Vagina (tissue), 2 donors: Measurements from ENCODE around the gene SRPK1. TPM values are rescaled to one million over a fixed set of nuclear protein-coding genes. Genes with fewer than 3 reads are reported as not detected.
"Not testable (repeated sequence)": the region's sequence is repeated elsewhere in the genome, so short reads cannot be mapped to it uniquely, and the experiment has no call there.

Experiments
- DNase-seq, 2 donors: peaks; one replicate each; pipeline ENCODE4 v3.0.0-alpha.2; 2017; ENCODE audit errors: extremely low spot score in 2 of 2
- H3K27ac ChIP-seq: fragments of 200-600 bp; sonication (generic); one replicate; pipeline ENCODE4 v1.5.1; 2019
- H3K27me3 ChIP-seq: fragments of 200-600 bp; sonication (generic); one replicate; pipeline ENCODE4 v1.5.1; 2019
- H3K36me3 ChIP-seq, 2 donors: fragments of 200-600 bp; sonication (generic); one replicate each; pipeline ENCODE4 v1.5.1; 2017 to 2019
- H3K4me1 ChIP-seq: fragments of 200-600 bp; sonication (generic); one replicate; pipeline ENCODE4 v1.5.1; 2019
- H3K4me3 ChIP-seq, 2 donors: fragments of 200-600 bp; sonication (generic); 1 replicate in 1 of 2; 2 replicates in 1 of 2; pipeline ENCODE4 v1.5.1; 2016 to 2019
- H3K9me3 ChIP-seq: fragments of 200-600 bp; sonication (generic); one replicate; pipeline ENCODE4 v1.5.1; 2019
- CTCF ChIP-seq, 3 experiments: fragments of 450-650 bp in 2 of 3; fragments of 200-600 bp in 1 of 3; sonication (generic) in 1 of 3; IDR thresholded peaks; one replicate each; pipeline ENCODE4 v1.5.1; 2017 to 2019; ENCODE audit warnings: antibody characterized with exemption in 3 of 3, mild to moderate bottlenecking in 2 of 3, moderate library complexity in 2 of 3
- POLR2A ChIP-seq, 2 donors: fragments of 450-650 bp; IDR thresholded peaks; one replicate each; pipeline ENCODE4 v1.6.1; 2017; ENCODE audit warnings: antibody characterized with exemption in 2 of 2, mild to moderate bottlenecking in 2 of 2, moderate library complexity in 2 of 2
- POLR2AphosphoS5 ChIP-seq, 2 donors: sonication (generic); formaldehyde crosslinking; IDR thresholded peaks; one replicate each; pipeline ENCODE4 v1.9.0; 2017; ENCODE audit warnings: antibody characterized with exemption in 2 of 2, mild to moderate bottlenecking in 2 of 2, low read depth in 1 of 2; ENCODE audit not compliant: insufficient read depth in 1 of 2
- intact Hi-C: fragments of 100-400 bp; cut with DNase I; formaldehyde crosslinking; loops from one replicate; pipeline ENCODE4 v1.15.1; 2023
- total RNA-seq: library from RNA; depleted of rRNA; stranded (reverse); fragments of >200 nt; gene quantifications from one replicate; pipeline ENCODE4 v1.2.3, GENCODE V29; 2016

SRPK1 gene
- total RNA-seq, 1 donor from 2014 or later = 59.2 TPM

DNA sequence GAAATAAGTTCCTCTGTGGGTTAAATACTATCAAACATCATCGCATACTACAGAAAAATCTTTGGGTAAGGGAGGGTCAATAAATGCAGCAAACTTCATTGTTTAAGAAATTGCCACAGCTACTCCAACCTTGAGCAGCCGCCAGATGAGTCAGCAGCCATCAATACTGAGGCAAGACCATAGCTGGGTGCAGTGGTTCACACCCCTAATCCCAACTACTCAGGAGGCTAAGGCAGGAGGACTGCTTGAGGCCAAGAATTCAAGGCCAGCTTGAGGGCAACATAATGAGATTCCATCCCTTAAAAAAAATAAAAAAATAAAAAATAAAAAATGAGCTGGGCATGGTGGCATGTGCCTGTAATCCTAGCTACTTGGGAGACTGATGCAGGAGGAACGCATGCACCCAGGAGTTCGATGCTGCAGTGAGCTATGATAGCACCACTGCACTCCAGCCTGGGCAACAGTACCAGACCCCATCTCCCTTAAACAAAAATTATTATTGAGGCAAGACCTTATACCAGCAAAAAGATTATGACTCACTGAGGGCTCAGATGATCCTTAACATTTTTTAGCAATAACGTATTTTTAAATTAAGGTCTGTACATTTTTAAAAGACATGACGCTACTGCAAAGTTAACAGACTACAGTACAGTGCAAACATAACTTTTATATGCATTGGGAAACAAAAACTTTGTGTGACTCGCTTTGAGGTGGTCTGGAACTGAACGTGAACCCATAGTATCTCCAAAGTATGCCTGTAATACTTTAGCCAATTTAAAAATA, 8.8 kb downstream of the SRPK1 start:
- H3K4me1 ChIP-seq = no peaks in the 10 kb centered on the region
- no peak for DNase-seq
- H3K36me3 ChIP-seq = peaks cover 0 to 25% of the 10 kb centered on the region in 2 donors
- no peaks in the 10 kb centered on the region for H3K9me3 ChIP-seq
- intact Hi-C loops = no loop called here
- no peak overlapping the region for H3K27ac ChIP-seq
- H3K4me3 ChIP-seq = no peak overlapping the region
- TF ChIP-seq CTCF (IDR thresholded peaks at IDR 0.05) (no peak), POLR2A (IDR thresholded peaks at IDR 0.05) (no peak), POLR2AphosphoS5 (IDR thresholded peaks at IDR 0.05; ENCODE audit: insufficient read depth in 1 of 2, low read depth in 1 of 2) (no peak)
- H3K27me3 ChIP-seq = no peaks in the 10 kb centered on the region

GRCh38 chr6:35909571-35909970, 11.3 kb downstream of the SRPK1 start:
- H3K27ac ChIP-seq, H3K4me3 ChIP-seq, intact Hi-C loops, H3K4me1 ChIP-seq, DNase-seq, H3K27me3 ChIP-seq, H3K9me3 ChIP-seq: not testable (repeated sequence)
- H3K36me3 ChIP-seq = peaks cover 0 to 25% of the 10 kb centered on the region in 2 donors

DNA sequence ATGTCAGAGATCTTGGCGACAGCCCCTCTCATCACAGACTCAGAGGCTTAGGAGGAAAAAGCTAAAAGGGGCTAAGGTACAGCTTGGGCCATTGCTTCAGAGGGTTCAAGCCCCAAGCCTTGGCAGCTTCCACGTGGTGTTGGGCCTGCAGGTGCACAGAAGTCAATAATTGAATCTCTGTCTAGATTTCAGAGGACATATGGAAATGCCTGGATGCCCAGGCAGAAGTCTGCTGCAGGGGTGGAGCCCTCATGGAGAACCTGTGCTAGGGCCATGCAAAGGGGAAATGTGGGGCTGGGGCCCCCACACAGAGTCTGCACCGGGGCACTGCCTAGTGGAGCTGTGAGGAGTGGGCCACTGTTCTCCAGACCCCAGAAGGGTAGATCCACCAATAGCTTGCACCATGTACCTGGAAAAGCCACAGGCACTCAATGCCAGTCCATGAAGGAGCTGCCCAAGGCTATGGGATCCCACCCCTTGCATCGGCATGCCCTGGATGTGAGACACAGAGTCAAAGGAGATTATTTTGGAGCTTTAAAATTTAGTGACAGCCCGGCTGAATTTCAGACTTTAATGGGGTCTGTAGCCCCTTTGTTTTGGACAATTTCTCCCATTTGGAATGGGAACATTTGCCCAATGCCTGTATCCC, 12.0 kb downstream of the SRPK1 start:
- H3K9me3 ChIP-seq, H3K27ac ChIP-seq, H3K27me3 ChIP-seq, H3K4me1 ChIP-seq, H3K4me3 ChIP-seq, DNase-seq, intact Hi-C loops: not testable (repeated sequence)
- H3K36me3 ChIP-seq = peaks cover 0 to 25% of the 10 kb centered on the region in 2 donors

GRCh38 chr6:35907750-35908149, 13.1 kb downstream of the SRPK1 start:
- Histone ChIP-seq H3K9me3 (no peaks in the 10 kb centered on the region), H3K27ac (no peak overlapping the region), H3K27me3 (no peaks in the 10 kb centered on the region), H3K4me3 (no peak overlapping the region), H3K4me1 (no peaks in the 10 kb centered on the region), H3K36me3 (peaks cover 0 to 19% of the 10 kb centered on the region in 2 donors)
- TF ChIP-seq POLR2A (IDR thresholded peaks at IDR 0.05) = no peak
- no peak for TF ChIP-seq POLR2AphosphoS5 (IDR thresholded peaks at IDR 0.05; ENCODE audit: insufficient read depth in 1 of 2, low read depth in 1 of 2)
- no peak for TF ChIP-seq CTCF (IDR thresholded peaks at IDR 0.05)
- no peak for DNase-seq
- intact Hi-C loops = no loop called here

DNA sequence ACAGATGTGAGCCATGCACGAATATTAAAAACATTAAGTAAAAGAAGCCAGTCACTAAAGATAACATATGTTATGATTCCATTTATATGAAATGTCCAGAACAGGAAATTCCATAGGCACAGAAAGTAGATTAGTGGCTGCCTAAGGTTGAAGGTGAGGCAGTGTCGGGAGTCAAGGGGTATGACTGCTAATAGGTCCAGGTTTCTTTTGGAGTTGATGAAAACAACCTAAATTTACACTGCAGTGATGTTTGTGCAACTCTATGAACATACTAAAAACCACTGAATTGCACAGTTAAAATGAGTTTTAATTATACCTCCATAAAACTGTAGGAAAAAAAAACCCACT, 14.4 kb downstream of the SRPK1 start:
- Histone ChIP-seq H3K27me3 (no peaks in the 10 kb centered on the region), H3K36me3 (peaks cover 0 to 15% of the 10 kb centered on the region in 2 donors)

More for the DNA sequence above, 14.4 kb downstream of the SRPK1 start:
- intact Hi-C loops = no loop called here
- H3K4me3 ChIP-seq = no peak overlapping the region
- H3K27ac ChIP-seq = no peak overlapping the region
- no peak for DNase-seq
- TF ChIP-seq POLR2AphosphoS5 (IDR thresholded peaks at IDR 0.05; ENCODE audit: insufficient read depth in 1 of 2, low read depth in 1 of 2) (no peak), CTCF (IDR thresholded peaks at IDR 0.05) (no peak), POLR2A (IDR thresholded peaks at IDR 0.05) (no peak)
- no peaks in the 10 kb centered on the region for H3K4me1 ChIP-seq
- no peaks in the 10 kb centered on the region for H3K9me3 ChIP-seq
